HG03103 (cell line): Measurements from ENCODE around the gene STEAP2.

Experiments used
- ATAC-seq: cut with Tn5 transposase; IDR thresholded peaks from one replicate; pipeline ENCODE4 v1.9.1; 2021; ENCODE audit warnings: low read depth; ENCODE audit not compliant: unreplicated experiment

STEAP2 gene

DNA sequence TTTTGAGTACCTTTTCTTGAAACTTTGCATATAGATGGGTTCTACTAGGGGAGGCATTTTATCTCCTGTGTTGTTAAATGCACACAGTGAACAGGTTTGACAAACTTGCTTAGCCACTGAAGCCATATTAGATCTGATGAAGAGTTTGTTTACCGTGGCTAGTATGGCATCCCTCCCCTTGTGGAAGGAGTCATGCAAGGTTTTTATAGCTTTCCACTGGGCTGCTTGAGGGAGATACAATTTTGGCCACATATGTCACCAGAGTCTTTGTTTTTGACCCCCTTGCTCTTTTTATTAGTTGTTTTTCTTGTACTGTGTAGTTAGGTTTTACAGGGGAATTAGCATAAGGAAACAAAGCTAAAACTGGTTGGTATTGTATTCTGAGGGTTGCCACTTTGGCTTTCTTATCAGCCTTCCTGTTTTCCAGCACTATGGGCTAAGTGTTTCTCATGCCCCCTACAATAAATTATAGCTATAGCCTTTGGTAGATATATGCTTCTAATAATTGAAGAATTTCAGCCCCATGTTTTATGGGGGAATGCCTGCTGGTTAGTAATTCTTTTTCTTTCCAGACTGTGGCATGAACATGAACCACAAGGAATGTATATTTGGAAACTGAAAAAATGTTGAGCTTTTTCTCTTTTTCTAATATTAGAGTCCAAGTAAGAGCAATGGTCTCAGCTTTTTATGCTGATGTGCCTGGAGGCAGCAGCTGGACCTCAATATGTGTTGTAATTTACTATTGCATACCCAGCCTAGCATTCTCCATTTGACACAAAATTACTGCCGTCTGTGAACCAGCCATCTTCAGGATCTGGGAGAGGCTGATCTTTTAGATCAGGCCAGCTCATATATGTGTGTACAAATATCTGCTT lies 18.4 kb upstream of the STEAP2 start:
- ATAC-seq: no peak

- ATAC-seq: no peak
Measured at GRCh38 chr7:90194911-90195809, 16.4 kb upstream of the STEAP2 start.

GRCh38 chr7:90201500-90202195 lies 9.9 kb upstream of the STEAP2 start:
- no peak for ATAC-seq

GRCh38 chr7:90207956-90208355 lies 3.6 kb upstream of the STEAP2 start:
- no peak for ATAC-seq

GRCh38 chr7:90209776-90210175 lies 1.8 kb upstream of the STEAP2 start:
- no peak for ATAC-seq

GRCh38 chr7:90210475-90210874 lies 1.1 kb upstream of the STEAP2 start:
- ATAC-seq: no peak

DNA sequence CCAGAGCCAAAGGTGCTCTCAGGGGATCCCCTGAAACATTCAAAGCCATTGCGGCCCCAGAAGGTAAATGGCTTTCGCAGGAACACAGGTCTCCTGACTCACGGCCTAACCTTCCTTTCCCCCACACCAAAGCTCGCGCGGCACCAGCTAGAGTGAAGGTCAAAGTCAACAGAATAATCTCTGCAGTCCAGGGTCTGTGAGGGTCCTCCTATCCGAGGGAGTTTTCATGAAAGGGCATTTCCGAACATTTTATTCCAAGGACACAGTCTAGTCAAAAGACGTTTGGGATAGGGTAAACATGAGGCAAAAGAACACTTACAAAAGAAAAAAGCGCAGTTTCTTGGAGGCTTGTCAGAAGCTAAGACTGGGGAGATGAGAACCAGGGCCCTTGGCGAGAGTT lies 559 bp upstream of the STEAP2 start:
- ATAC-seq: peak; percentile 8

DNA sequence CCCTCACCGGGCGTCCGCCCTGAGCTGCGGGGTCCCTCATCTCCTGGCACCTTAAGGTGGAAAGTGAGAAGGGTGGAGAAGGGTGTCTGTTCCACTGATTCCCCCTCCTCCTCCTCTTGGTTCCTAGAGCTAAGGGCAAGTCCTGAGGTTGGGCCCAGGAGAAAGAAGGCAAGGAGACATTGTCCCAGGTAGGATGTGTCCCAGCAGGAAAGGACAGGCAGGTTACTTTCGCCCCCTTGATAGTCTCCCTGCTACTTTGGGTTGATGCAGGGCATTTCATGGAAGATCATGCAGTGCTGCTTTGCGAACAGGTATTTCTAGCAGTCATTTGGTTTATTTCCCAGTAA lies 582 bp downstream of the STEAP2 start:
- no peak for ATAC-seq

GRCh38 chr7:90213521-90213920 lies 2.0 kb downstream of the STEAP2 start:
- no peak for ATAC-seq

DNA sequence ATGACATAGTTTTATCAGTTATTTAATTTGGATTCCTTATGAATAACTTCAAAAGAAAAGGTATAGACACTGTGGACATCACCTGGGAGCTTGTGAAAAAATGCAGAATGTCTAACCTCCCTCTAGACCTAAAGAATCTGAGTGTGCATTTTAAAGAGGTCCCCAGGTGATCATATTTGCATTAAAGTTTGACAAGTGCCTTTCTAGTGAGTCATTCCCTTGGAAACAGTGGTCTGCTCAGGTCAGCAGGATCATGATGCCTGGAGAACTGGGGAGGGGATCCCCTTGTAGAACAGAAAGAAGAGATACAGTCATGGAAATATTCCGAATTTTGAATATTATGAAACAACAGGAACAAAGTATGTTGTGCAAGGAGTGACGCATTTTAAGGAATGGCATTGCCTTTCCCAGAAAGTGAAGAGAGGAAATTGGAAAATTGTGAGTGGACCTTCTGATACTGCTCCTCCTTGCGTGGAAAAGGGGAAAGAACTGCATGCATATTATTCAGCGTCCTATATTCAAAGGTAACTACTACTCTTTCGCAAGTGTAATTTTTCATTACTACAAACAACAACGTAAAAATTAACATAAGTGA lies 4.6 kb downstream of the STEAP2 start:
- ATAC-seq: no peak

- no peak for ATAC-seq
Measured at GRCh38 chr7:90216771-90217170, 5.2 kb downstream of the STEAP2 start.

DNA sequence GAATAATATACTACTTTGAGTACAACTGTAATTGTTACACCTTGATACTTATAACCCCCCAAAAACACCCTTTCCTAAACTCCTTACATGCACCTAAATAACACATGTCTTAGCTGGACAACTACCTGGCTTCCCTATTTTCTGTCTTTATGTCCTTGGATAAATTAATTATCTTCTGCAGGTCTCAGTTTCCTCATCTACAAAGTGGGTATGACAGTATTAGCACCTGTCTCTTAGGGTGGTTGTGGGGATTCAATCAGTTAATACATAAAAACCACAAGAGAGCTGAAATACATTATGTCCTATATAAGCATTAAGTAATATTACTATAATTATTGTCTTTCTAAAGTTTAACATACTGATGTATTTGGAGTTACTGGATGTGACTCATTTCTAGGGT lies 10.8 kb downstream of the STEAP2 start:
- no peak for ATAC-seq

GRCh38 chr7:90222811-90223725 lies 11.5 kb downstream of the STEAP2 start:
- ATAC-seq: no peak

DNA sequence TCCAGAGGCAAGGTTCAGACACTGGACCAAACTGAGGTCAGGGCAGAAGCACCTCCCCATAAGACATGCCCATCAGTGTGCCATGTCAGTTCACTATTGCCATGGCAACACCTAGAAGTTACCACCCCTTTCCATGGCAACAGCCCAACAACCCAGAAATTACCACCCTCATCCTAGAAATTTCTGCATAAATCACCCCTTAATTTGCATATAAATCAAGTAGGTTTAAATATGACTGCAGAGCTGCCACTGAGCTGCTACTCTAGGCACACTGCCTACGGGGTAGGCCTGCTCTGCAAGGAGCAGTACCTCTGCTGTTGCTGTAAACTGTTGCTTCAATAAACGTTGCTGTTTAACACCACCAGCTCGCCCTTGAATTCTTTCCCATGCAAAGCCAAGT lies 12.7 kb downstream of the STEAP2 start:
- ATAC-seq: no peak

DNA sequence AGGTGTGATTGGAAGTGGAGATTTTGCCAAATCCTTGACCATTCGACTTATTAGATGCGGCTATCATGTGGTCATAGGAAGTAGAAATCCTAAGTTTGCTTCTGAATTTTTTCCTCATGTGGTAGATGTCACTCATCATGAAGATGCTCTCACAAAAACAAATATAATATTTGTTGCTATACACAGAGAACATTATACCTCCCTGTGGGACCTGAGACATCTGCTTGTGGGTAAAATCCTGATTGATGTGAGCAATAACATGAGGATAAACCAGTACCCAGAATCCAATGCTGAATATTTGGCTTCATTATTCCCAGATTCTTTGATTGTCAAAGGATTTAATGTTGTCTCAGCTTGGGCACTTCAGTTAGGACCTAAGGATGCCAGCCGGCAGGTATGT lies 13.6 kb downstream of the STEAP2 start:
- ATAC-seq: no peak

- no peak for ATAC-seq
Measured at GRCh38 chr7:90225601-90226000, 14.1 kb downstream of the STEAP2 start.

- no peak for ATAC-seq
Measured at GRCh38 chr7:90227259-90227658, 15.7 kb downstream of the STEAP2 start.

GRCh38 chr7:90229682-90230081 lies 18.1 kb downstream of the STEAP2 start:
- ATAC-seq: no peak

- ATAC-seq: no peak
Measured at GRCh38 chr7:90230834-90231233, 19.3 kb downstream of the STEAP2 start.

GRCh38 chr7:90231304-90231703 lies 19.8 kb downstream of the STEAP2 start:
- ATAC-seq: no peak
